Retinal pigment epithelial cell (primary cell): ENCODE measurements around the gene ENDOU.

Experiments
- DNase-seq: peaks from one replicate; pipeline ENCODE4 v3.0.0-alpha.2; 2010; ENCODE audit warnings: low read depth
- H3K4me3 ChIP-seq: 2 replicates; pipeline ENCODE4 v1.5.1; 2011; ENCODE audit warnings: mild to moderate bottlenecking, low read length, control low read depth, moderate library complexity
- CTCF ChIP-seq: conservative IDR thresholded peaks from 2 replicates; pipeline ENCODE4 v1.5.1; 2011; ENCODE audit warnings: low read depth, low read length, control low read depth, inconsistent platforms

ENDOU gene

DNA sequence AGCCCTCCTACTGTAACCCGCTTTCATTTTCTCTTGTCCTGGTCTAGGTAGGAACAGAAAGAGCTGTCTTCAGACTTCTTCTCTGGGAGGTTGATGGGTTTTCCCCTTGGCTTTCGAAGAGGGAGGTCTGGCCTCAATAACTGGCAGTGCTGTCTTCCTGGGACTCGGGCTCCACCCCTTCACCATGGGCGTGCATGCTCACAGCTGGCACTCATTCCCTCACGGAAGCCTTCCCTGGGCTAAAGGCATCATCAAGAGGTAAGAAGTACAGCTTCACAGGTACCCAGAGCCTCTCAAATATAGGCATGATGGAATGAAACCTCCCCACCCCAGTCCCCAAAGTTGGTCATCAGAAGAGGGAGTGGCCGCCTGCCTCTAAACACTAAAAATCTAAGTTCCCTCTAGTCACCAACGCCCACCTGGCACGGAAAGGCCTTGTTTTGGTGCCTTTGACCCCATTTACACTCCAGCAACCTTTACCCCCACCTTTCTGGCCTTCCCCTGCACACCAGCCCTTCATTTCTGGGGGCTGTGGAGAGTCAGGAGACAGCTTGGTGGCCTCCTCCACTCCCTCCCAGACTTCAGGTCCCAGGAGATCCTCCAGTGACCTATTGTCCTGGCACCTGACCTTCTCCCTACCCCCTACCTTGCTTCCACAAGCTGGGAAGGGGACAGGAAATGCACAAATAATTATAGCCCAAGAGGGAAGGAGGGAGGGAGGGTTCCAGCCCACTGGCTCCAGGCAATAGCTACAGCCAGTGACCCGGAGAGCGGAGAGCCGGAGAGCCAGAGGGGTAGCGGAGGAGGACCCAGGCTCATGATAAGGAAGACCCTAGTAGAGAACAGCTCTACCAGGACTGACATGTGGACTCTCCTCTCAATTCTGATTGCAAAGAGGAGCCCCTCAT lies 30.6 kb upstream of the ENDOU start:
- no peak for DNase-seq
- H3K4me3 ChIP-seq = no peak overlapping the region
- TF ChIP-seq CTCF = no peak

DNA sequence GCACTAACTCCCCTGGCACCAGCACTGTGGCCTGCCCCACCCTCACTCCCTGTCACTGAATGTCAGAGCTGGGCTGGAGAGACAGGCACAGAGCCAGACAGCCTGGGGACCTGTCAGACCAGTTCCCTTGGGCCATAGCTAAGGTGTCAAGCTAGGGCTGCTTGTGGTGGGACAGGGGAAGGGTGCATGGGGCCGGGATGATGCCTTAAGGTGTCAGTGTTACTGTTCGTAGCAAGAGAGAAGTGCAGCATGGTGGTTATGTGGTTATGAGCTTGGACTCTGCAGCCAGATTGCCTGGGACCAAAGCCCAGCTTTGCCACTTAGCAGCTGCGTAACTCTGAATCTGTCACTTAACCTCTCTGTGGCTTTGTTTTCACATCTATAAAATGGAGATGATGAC lies 29.6 kb upstream of the ENDOU start:
- TF ChIP-seq CTCF = no peak
- H3K4me3 ChIP-seq = no peak overlapping the region
- no peak for DNase-seq

DNA sequence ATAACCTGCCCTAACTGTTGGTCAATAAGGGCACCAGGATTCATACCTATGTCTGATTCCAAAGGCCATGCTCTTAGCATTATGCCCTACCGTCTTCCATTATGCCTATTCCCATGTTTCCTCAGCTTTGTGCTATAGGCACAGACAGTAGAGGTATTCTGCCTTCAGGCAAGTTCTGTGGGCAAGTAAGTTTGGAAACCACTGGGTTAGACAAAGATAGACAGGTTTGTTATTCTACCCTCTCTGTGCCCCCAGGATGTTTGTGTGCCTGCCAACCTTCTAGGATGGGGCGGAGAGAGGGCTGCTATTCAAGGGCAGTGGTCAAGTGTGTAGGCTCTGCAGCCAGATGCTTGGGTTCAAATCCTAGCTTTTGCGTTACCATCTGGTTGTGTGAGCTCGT lies 28.8 kb upstream of the ENDOU start:
- TF ChIP-seq CTCF = no peak
- H3K4me3 ChIP-seq = no peak overlapping the region
- DNase-seq = no peak

DNA sequence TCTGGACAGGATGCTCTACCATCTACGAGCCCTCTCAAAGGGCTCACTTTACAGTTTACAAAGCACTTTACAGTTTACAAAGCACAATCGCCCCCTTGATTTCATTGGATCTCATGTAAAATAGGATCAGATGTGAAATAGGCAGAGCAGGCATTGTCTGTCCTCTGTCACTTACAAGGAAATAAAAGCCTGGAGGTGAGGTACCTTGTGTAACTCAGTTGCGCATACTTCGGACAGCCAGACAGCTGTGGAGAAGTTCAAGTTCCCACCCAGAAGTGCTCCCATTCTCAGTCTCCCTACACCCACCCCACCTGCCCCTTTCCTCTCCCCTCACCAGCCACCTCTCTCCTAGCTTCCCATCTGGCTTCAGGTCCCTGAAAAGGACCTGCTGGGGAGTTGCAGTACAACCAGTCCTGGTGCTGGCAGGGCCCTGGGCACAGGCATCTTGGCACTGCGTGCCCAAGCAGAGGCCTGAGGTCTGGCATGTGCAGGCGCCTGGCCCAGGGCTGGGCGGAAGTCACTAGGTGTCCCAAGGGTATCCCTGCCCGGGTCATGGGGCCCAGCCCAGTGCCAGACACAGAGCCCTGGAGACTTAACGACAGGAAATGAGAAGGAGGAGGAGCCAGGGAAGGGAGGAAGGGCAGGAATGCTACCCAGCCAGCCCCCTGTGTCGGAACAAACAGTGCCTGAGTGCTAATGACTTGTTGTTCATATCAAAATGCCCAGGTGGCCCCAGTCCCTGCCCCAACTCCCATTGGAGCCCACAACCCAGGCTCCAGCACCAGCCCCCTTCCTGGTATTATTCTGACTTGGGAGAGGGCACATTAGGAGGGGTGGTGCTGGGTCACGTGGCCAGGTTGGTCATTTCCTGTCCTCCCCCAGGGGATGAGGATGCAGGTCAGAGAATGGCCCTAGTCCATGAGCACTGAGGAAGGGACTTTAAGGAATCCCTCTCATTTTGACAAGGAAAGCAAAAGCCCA lies 28.0 kb upstream of the ENDOU start:
- H3K4me3 ChIP-seq = no peak overlapping the region
- no peak for DNase-seq
- no peak for TF ChIP-seq CTCF

DNA sequence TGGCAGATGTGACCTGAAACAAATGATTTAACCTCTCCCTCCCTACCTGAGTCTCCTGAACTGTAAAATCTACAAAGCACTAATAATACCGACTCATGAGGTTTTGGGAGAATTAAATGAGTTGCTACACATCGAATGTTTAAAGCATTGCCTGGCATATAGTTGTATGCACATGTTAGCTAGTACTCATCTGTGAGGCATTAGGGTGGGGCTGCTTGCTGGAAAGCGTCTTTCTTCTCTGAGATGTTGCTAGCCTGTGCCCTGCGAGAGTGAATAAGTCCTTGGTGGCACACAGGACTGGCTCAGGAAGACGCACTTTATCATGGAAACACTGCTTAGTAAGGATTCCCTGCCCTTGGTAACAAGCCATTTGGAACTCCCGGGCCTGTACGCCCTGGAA lies 27.3 kb upstream of the ENDOU start:
- TF ChIP-seq CTCF = no peak
- no peak overlapping the region for H3K4me3 ChIP-seq
- DNase-seq = no peak

GRCh38 chr12:47752121-47752520 lies 26.8 kb upstream of the ENDOU start:
- H3K4me3 ChIP-seq = no peak overlapping the region
- DNase-seq = no peak
- TF ChIP-seq CTCF = no peak
